HG03064 (cell line): ENCODE results near the gene KCNJ5.

Source experiments
- ATAC-seq: cut with Tn5 transposase; IDR thresholded peaks from one replicate; pipeline ENCODE4 v1.9.1; 2021; ENCODE audit warnings: low read depth; ENCODE audit not compliant: unreplicated experiment

KCNJ5 gene

GRCh38 chr11:128868841-128869671 is 22.1 kb upstream of the KCNJ5 start:
- ATAC-seq, result no peak

GRCh38 chr11:128871168-128871610 is 20.0 kb upstream of the KCNJ5 start:
- ATAC-seq, result no peak

GRCh38 chr11:128872094-128872493 is 19.1 kb upstream of the KCNJ5 start:
- no peak for ATAC-seq

- no peak for ATAC-seq
Observed at GRCh38 chr11:128872594-128872993, 18.6 kb upstream of the KCNJ5 start.

- ATAC-seq, result no peak
Observed at GRCh38 chr11:128874427-128874826, 16.7 kb upstream of the KCNJ5 start.

- no peak for ATAC-seq
Observed at GRCh38 chr11:128876133-128876650, 15.0 kb upstream of the KCNJ5 start.

- no peak for ATAC-seq
Observed at GRCh38 chr11:128877726-128878125, 13.4 kb upstream of the KCNJ5 start.

- ATAC-seq, result no peak
Observed at GRCh38 chr11:128878455-128878854, 12.7 kb upstream of the KCNJ5 start.

GRCh38 chr11:128879817-128880216 is 11.3 kb upstream of the KCNJ5 start:
- no peak for ATAC-seq

- ATAC-seq, result no peak
Observed at GRCh38 chr11:128881221-128881620, 9.9 kb upstream of the KCNJ5 start.

GRCh38 chr11:128882451-128882850 is 8.7 kb upstream of the KCNJ5 start:
- ATAC-seq, result no peak

GRCh38 chr11:128884054-128884453 is 7.1 kb upstream of the KCNJ5 start:
- ATAC-seq, result no peak

GRCh38 chr11:128884703-128885338 is 6.3 kb upstream of the KCNJ5 start:
- peak; percentile 77 for ATAC-seq

- ATAC-seq, result no peak
Observed at GRCh38 chr11:128886406-128887124, 4.6 kb upstream of the KCNJ5 start.

- ATAC-seq, result no peak
Observed at GRCh38 chr11:128888034-128888985, 2.8 kb upstream of the KCNJ5 start.

- no peak for ATAC-seq
Observed at GRCh38 chr11:128889657-128890213, 1.4 kb upstream of the KCNJ5 start.

- ATAC-seq, result no peak
Observed at GRCh38 chr11:128890216-128890542, 977 bp upstream of the KCNJ5 start.

- ATAC-seq, result no peak
Observed at GRCh38 chr11:128891913-128892398, 800 bp downstream of the KCNJ5 start.

GRCh38 chr11:128892866-128893565 is 1.9 kb downstream of the KCNJ5 start:
- no peak for ATAC-seq
